Medulla oblongata (tissue), 1 donor: ENCODE data around the gene SLIT3.
"Not testable (repeated sequence)": the region's sequence is repeated elsewhere in the genome, so short reads cannot be mapped to it uniquely, and the experiment has no call there.

Experiments used
- DNase-seq: peaks from one replicate; pipeline ENCODE4 v3.0.0-alpha.2; 2015; ENCODE audit errors: extremely low spot score

Gene SLIT3

DNA sequence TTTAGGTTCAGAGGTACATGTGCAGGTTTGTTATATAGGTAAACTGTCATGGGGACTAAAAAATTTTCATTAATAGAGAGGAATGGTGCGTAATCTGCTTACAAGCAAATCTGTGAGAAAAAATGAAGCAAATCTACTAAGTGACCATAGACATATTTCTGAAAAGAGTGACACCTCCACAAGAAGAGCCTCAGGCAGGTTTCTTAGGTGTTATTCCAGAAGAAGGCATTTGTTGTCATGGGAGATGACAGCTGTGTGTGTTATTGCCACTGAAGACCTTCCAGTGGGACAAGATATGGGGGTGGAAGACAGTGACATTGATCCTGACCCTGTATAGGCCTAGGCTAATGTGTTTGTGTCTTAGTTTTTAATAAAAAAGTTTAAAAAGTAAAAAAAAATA is 652.9 kb downstream of the SLIT3 start:
- no peak for DNase-seq

DNA sequence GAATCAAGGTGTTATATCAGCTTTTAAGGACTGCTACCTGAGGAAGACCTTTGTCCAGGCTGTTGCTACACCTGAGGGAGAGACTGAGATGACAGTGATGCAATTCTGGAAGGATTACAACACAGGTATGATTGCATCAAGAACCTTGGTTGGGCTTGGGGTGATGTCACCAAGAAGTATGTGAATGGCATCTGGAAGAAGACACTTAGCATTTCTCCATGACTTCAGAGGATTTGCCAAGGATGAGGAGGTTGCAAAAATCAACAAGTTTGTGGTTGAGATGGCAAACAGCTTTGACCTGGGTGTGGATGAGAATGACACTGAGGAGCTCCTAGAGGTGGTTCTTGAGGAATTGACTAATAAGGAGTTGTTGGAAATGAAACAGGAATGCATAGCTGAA is 653.9 kb downstream of the SLIT3 start:
- DNase-seq, result no peak

DNA sequence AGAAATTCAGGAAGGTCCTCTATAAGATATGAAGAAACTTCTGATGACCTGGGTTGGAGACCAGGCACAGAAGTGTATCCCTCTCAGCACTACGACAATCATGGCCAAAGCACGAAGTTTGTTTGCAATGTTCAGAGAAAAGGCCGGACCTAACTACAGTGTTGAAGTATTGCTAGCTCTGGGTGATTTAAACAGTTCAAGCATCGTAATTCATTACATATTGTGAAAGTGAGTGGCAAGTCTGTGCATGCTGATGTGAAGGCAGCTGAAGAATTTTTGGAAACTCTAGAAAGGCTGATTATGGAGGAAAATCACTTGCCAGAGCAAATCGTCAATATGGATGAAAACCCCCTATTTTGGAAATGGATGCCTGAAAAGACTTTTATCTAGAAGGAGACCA is 654.6 kb downstream of the SLIT3 start:
- no peak for DNase-seq

DNA sequence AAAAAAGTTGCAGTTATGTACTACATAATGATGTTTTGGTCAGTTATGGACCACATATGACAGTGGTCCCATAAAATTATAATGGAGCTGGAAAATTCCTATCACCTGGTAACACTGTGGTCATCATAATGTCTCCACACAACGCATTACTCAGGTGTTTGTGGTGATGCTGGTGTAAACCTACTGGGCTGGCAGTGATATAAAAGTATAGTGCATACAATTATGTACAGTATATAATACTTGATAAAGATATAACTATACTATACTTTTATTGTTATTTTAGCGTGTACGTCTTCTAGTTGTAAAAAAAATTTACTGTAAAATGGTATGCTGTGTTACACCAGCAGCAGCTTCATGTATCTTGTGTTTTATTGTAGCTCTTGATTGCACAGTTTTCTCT is 655.7 kb downstream of the SLIT3 start:
- DNase-seq, result no peak

DNA sequence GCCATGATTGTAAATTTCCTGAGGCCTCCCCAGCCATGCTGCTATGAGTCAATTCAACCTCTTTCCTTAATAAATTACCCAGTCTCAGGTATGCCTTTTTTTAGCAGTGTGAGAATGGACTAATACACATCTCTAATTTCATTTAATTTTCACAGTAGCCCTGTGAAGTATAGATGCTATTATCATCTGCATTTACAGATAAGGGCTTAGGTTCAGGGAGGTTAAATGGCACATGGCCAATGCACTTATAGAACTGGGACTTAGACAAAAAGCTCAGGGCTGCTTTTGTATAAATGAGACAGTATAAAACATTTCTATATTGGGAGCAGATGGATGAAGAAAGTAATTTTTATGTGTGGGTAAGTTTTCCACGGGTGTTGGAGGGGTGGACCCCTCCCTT is 658.9 kb downstream of the SLIT3 start:
- DNase-seq, result no peak

DNA sequence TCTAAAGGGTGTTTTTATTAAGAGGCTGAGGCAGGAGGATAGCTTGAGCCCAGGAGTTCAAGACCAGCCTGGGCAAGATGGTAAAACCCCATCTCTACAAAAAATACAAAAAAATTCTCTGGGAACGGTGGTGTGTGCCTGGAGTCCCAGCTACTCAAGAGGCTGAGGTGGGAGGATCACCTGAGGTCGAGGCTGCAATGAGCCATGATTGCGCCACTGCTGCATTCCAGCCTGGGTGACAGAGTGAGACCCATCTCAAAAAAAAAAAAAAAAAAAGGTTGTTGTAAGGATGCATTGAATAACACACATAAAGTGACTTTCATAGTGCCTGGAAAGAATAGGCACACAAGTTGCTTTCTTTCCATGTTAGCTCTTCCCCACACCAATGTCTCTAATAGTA is 662.1 kb downstream of the SLIT3 start:
- DNase-seq, result not testable (repeated sequence)

DNA sequence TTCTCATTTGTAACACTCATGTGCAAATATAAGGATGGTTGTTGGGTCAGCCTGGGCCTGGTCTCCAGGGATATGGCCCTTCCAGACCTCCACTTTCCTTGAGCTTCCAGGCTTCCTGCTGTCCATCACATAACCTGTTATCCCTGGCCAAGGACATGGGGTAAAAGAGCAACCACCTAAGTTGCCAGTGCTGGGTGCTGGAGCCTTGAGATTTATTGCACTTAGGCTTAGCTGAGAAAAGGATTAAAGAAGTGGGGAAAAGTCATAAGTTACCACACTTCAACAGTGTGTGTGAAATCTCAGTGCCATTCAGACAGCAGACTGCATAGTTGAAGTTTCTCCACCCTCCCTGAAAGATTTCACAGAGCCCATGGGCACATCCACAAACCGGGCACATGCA is 663.1 kb downstream of the SLIT3 start:
- DNase-seq, result no peak

DNA sequence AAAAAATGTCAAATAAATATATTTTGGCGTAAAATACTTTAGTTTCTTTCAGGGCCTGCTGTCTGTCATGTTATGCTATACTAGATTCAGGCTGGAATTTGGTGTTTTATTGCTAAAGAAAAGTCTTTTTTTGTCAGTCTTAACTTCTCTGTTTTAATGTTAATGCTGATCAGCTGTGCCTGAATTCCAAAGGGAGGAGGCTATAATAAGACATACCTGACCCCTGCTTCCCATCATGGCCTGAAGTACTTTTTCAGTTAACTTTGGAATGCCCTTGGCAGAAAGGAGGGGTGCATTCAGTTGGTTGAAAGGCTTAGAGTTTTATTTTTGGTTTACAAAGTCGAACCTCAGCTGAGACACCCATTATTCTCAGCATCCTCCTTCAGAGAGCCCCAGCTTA is 663.7 kb downstream of the SLIT3 start:
- DNase-seq, result no peak

DNA sequence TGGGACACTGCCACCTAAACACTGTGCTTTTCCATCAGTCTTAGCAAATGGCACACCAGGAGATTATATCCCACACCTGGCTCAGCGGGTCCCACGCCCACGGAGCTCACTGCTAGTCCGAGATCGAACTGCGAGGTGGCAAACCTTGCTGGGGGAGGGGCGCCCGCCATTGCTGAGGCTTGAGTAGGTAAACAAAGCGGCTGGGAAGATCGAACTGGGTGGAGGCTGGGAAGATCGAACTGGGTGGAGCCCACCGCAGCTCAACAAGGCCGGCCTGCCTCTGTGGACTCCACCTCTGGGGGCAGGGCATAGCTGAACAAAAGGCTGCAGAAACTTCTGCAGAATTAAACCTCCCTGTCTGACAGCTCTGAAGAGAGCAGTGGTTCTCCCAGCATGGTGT is 670.0 kb downstream of the SLIT3 start:
- not testable (repeated sequence) for DNase-seq

DNA sequence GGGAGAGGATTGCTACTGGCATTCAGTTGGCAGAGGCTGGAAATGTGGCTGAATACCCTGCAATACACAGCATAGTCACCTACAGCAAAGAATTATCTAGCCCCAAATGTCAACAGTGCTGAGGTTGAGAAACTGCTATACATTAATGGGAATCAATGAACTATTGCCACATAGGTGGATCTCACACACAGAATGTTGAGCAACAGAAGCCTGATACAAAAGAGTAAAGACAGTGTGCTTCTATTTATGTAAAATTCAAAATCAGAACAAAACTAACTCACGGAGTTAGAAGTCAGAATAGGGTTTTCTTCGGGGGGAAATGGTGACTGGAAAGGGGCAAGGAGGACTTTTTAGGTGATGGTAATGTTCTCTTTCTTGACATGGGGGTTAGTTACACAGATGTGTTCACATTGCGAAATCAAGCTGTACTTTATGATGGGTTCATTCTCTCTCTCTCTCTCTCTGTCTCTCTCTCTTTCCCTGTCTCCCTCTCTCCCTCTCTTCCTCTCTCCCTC is 676.0 kb downstream of the SLIT3 start:
- DNase-seq, result no peak

DNA sequence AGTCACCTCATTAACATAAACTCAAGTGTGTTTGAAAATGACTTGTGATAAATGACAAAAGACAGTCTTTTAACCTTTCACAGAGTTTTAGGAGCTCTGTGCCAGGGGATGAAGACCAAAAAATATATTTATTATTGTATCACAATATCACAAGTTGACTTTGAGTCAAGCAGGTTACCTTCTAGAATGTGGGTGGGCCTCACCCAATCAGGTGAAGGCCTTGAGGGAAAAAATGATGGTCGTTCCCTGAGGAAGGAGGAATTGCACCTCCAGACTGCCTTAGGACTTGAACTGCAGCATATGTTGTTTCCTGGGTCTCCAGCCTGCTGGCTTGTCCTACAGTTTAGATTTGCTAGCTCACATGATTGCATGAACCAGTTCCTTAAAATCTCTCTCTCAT is 680.1 kb downstream of the SLIT3 start:
- DNase-seq, result no peak

DNA sequence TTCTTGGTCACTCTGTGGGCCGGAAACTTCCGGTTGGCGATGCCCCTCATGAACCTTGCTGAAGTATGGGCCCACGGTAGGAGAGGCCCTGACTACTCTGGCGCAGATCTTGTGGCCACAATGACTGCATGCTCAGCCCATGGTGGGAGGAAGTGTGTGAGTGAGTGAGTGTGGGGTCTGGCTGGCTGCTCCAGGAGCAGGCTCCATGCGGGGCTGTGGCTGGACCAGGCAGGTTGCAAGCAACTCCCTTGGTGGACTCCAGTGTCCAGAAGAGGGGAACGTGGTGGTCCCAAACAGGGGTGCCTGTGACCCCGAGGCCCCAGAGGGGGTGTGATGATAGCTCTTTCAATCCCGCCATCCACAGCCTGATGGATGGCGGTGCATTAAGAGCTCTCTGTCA is 686.3 kb downstream of the SLIT3 start:
- DNase-seq, result no peak

DNA sequence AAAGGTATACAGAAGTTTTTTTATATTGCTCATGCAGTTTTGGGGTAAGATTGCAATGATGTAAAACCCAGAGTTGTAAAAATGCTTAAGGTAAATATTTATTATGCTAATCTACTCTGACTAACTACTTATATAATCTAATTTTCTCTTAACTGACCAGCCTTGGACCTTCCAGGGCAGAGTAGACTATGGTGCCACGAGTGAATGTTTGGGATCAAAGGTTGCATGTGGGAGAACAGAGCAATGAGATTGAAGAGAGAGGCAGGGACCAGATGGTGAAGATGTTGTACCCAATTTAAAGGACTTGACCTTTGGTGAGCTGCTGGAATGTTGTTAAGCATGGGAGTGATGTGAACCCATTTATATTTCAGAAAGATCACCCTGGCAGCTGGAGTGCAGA is 686.9 kb downstream of the SLIT3 start:
- no peak for DNase-seq

DNA sequence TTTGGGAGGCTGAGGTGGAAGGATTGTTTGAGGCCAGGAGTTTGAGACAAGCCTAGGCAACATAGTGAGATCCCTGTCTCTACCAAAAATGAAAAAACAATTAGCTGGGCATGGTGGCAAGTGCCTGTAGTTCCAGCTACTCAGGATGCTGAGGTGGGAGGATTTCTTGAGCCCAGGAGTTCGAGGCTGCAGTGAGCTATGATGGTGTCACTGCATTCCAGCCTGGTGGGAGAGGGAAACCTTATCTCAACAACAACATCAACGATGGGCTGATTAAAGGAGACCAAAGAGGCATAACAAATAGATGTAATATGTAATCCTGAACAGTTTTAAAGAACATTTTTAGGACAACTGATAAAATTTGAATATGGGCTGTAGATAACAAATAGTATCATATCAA is 687.5 kb downstream of the SLIT3 start:
- no peak for DNase-seq

DNA sequence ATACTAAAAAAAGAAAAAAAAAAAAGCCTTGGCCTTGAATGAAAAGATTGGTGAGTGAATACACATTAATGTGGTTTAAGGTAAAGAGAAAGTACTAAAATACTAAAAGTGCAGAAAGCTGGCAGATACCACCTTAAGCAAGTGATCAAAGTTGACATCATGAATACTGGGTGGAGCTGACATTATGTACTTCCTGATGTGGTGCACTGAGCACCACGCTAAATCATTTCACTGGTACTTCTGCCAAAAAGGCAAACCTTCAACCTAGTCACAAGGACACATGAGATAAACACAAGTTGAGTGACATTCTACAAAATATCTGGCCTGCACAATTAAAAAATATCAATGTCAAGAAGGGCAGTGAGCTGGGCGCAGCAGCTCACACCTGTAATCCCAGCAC is 687.9 kb downstream of the SLIT3 start:
- DNase-seq, result no peak

DNA sequence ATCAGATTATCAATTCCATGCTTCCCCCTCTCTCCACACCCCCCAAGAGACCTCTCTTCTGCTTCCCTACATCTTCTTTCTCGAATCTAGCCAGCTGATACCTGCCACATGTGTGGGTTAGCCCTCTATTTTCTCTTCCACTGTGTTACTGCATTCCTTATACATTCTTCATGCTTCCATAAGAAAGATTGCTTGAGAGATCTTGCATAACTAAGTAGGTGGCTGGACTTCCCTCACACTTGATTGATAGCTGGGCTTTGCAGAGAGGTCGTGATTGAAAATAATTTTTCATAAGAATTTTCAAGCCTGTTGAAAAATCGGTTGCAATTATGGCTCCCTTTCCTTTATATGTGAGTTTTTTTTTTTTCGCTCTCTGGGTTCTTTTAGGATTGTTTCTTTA is 688.8 kb downstream of the SLIT3 start:
- no peak for DNase-seq
